HG03575 (cell line): ENCODE data around the gene CHERP.
"Not testable (repeated sequence)": the region's sequence is repeated elsewhere in the genome, so short reads cannot be mapped to it uniquely, and the experiment has no call there.

Experiments used
- ATAC-seq: cut with Tn5 transposase; IDR thresholded peaks from one replicate; pipeline ENCODE4 v1.9.1; 2021; ENCODE audit not compliant: unreplicated experiment, insufficient number of reproducible peaks, low FRiP score; ENCODE audit errors: extremely low read depth

CHERP gene

GRCh38 chr19:16525751-16526481, 16.3 kb downstream of the CHERP start:
- ATAC-seq = no peak

- ATAC-seq = no peak
These were observed 17.1 kb downstream of the CHERP start for GRCh38 chr19:16524991-16525734.

- ATAC-seq = no peak
These were observed 19.5 kb downstream of the CHERP start for GRCh38 chr19:16522559-16523377.

GRCh38 chr19:16521715-16522289, 20.4 kb downstream of the CHERP start:
- no peak for ATAC-seq

- ATAC-seq = no peak
These were observed 21.1 kb downstream of the CHERP start for GRCh38 chr19:16520986-16521624.

- ATAC-seq = no peak
These were observed 21.9 kb downstream of the CHERP start for GRCh38 chr19:16520074-16520973.

- ATAC-seq = no peak
These were observed 23.0 kb downstream of the CHERP start for GRCh38 chr19:16519230-16519687.

- ATAC-seq = no peak
These were observed 23.6 kb downstream of the CHERP start for GRCh38 chr19:16518483-16519229.

GRCh38 chr19:16518061-16518460, 24.2 kb downstream of the CHERP start:
- no peak for ATAC-seq

- no peak for ATAC-seq
These were observed 25.2 kb downstream of the CHERP start for GRCh38 chr19:16516923-16517610.

- no peak for ATAC-seq
These were observed 25.9 kb downstream of the CHERP start for GRCh38 chr19:16516381-16516780.

- ATAC-seq = no peak
These were observed 27.7 kb downstream of the CHERP start for GRCh38 chr19:16514383-16515019.

- ATAC-seq = not testable (repeated sequence)
These were observed 29.6 kb downstream of the CHERP start for GRCh38 chr19:16512611-16513010.

- no peak for ATAC-seq
These were observed 32.8 kb downstream of the CHERP start for GRCh38 chr19:16509141-16510061.

GRCh38 chr19:16508546-16508945, 33.7 kb downstream of the CHERP start:
- no peak for ATAC-seq
